A549 treated with AZD9567 at 1 μM for 4 hours (cell line): ENCODE measurements around the gene DES. TPM values are rescaled to one million over a fixed set of nuclear protein-coding genes. Genes with fewer than 3 reads are reported as not detected.

Experiments
- total RNA-seq: library from RNA; stranded (reverse); fragments of 200-300 nt; extraction: Qiagen RNA extraction; gene quantifications from 5 replicates; pipeline ENCODE4 v1.2.3, GENCODE V29; 2022; ENCODE audit not compliant: insufficient read depth

Gene DES
- 0.03 to 0.27 TPM (median 0.15 TPM) in 3 of 5 replicates, not detected in the others for total RNA-seq

GRCh38 chr2:219418155-219419011 lies at the start of gene DES:
TSS of gene DES (plus strand) at chr2:219418377. CDS start at chr2:219418463, 86 bp downstream.

GRCh38 chr2:219387306-219388120 lies 30.7 kb upstream of the DES start, which contains the start of gene DNPEP:
TSS of gene DNPEP (minus strand) at chr2:219387912. CDS start at chr2:219387794, 118 bp downstream.

GRCh38 chr2:219434718-219435525 lies 16.7 kb downstream of the DES start, which contains the start of gene SPEG:
TSS of gene SPEG (plus strand) at chr2:219434843. CDS start at chr2:219434978, 135 bp downstream.

Other genes starting within 250 kb of the DES start
- 0.68 to 1.2 TPM (median 0.92 TPM) in 4 of 5 replicates, not detected in the other for gene SLC23A3, start 248.3 kb upstream of the DES start, total RNA-seq
- 42.4 to 47.3 TPM (median 45.6 TPM) in 5 replicates for gene CNPPD1, start 241.5 kb upstream of the DES start, total RNA-seq
- 61.8 to 86.6 TPM (median 81.2 TPM) in 5 replicates for gene RETREG2, start 240.1 kb upstream of the DES start, total RNA-seq
- 19.0 to 24.6 TPM (median 21.7 TPM) in 5 replicates for gene ZFAND2B, start 211.6 kb upstream of the DES start, total RNA-seq
- gene ABCB6, start 199.4 kb upstream of the DES start, total RNA-seq: 27.7 to 35.3 TPM (median 30.6 TPM) in 5 replicates
- gene ATG9A, start 188.7 kb upstream of the DES start, total RNA-seq: 37.4 to 46.2 TPM (median 40.8 TPM) in 5 replicates
- gene ANKZF1, start 188.6 kb upstream of the DES start, total RNA-seq: 14.6 to 31.0 TPM (median 19.9 TPM) in 5 replicates
- 5.6 to 7.1 TPM (median 5.9 TPM) in 5 replicates for gene GLB1L, start 172.9 kb upstream of the DES start, total RNA-seq
- 23.5 to 31.2 TPM (median 28.5 TPM) in 5 replicates for gene STK16, start 172.9 kb upstream of the DES start, total RNA-seq
- gene TUBA4B, start 165.1 kb upstream of the DES start, total RNA-seq: 0.13 to 0.22 TPM (median 0.19 TPM) in 4 of 5 replicates, not detected in the other
- gene TUBA4A, start 164.5 kb upstream of the DES start, total RNA-seq: 242 to 422 TPM (median 253 TPM) in 5 replicates
- 26.0 to 41.0 TPM (median 35.4 TPM) in 5 replicates for gene DNAJB2, start 139.0 kb upstream of the DES start, total RNA-seq
- 0.92 to 1.8 TPM (median 1.1 TPM) in 4 of 5 replicates, not detected in the other for gene PTPRN, start 109.0 kb upstream of the DES start, total RNA-seq
- not detected in 5 replicates for gene RESP18, start 85.6 kb upstream of the DES start, total RNA-seq
- 62.7 to 99.5 TPM (median 71.7 TPM) in 5 replicates for gene DNPEP, start 30.5 kb upstream of the DES start, total RNA-seq
- gene SPEG, start 16.5 kb downstream of the DES start, total RNA-seq: 4.7 to 7.8 TPM (median 6.5 TPM) in 5 replicates
- 35.4 to 38.9 TPM (median 36.8 TPM) in 5 replicates for gene GMPPA, start 80.5 kb downstream of the DES start, total RNA-seq
- 0.02 to 0.09 TPM (median 0.06 TPM) in 4 of 5 replicates, not detected in the other for gene ASIC4, start 96.1 kb downstream of the DES start, total RNA-seq
- gene CHPF, start 125.4 kb downstream of the DES start, total RNA-seq: 15.1 to 34.7 TPM (median 33.5 TPM) in 5 replicates
- 0.89 to 1.1 TPM (median 0.99 TPM) in 5 replicates for gene TMEM198, start 125.7 kb downstream of the DES start, total RNA-seq
- 20.4 to 24.8 TPM (median 21.2 TPM) in 5 replicates for gene OBSL1, start 153.2 kb downstream of the DES start, total RNA-seq
- gene INHA, start 153.9 kb downstream of the DES start, total RNA-seq: 0.37 to 0.62 TPM (median 0.54 TPM) in 4 of 5 replicates, not detected in the other
- 14.7 to 18.3 TPM (median 16.9 TPM) in 5 replicates for gene STK11IP, start 179.5 kb downstream of the DES start, total RNA-seq
- 1.7 to 3.6 TPM (median 3.0 TPM) in 5 replicates for gene SLC4A3, start 209.3 kb downstream of the DES start, total RNA-seq